Ovary (tissue), 3 donors: ENCODE data around the gene TNFRSF21.

ENCODE experiments used
- POLR2A ChIP-seq: fragments of 450-650 bp; IDR thresholded peaks from one replicate; pipeline ENCODE4 v1.6.1; 2017; ENCODE audit warnings: antibody characterized with exemption, mild to moderate bottlenecking, moderate library complexity
- TF ChIP-seq, protein P1 (sequence below), 3 donors: fragments of 450-650 bp in 2 of 3; fragments of 200-600 bp in 1 of 3; IDR thresholded peaks; one replicate each; pipeline versions ENCODE4 v1.5.1 to v1.8.0; 2016 to 2022; ENCODE audit warnings: antibody characterized with exemption in 3 of 3, mild to moderate bottlenecking in 1 of 3
- donor health status: DM: no; HTN: no; CAD: no.

DNA sequence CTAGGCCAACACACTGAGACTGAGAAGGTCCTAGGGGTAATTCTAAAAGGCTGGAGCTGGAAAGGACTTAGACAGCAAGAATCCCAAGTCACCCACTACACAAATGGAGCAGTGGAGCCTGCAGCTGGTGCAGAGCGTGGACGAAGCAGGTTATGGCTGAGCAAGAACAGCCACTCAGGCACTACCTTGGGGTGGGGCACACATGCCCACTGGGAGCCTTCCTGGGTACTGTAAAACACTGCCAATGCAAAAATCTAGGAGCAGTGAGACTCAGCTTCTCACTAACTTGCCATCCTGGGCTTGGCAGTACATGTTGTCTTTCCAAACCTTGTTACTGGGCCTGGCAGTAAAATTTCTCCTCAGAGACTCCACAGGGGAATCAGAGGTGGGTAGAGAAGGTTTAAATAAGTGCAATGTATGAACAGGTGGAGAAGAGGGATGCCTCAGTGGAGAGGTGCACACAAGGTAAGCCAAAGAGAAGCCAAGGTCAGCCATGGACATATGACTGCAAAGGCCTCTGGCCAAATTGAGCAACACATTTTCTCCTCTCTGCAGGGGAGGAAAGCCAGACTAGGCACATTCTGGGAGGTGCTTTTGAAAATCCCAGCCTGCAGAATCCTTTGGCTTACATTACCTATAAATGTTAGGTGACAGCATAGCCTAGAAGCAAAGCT lies 105.6 kb downstream of the TNFRSF21 start:
- TF ChIP-seq, protein P1, sequence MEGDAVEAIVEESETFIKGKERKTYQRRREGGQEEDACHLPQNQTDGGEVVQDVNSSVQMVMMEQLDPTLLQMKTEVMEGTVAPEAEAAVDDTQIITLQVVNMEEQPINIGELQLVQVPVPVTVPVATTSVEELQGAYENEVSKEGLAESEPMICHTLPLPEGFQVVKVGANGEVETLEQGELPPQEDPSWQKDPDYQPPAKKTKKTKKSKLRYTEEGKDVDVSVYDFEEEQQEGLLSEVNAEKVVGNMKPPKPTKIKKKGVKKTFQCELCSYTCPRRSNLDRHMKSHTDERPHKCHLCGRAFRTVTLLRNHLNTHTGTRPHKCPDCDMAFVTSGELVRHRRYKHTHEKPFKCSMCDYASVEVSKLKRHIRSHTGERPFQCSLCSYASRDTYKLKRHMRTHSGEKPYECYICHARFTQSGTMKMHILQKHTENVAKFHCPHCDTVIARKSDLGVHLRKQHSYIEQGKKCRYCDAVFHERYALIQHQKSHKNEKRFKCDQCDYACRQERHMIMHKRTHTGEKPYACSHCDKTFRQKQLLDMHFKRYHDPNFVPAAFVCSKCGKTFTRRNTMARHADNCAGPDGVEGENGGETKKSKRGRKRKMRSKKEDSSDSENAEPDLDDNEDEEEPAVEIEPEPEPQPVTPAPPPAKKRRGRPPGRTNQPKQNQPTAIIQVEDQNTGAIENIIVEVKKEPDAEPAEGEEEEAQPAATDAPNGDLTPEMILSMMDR (IDR thresholded peaks at IDR 0.05) = no peak
- TF ChIP-seq POLR2A = no peak
